Activated CD4-positive, alpha-beta T cell treated with anti-CD3 and anti-CD28 coated beads, Interleukin-2, amount 50 U/mL, for 16 hours (primary cell): ENCODE measurements around the gene SPECC1.
A peak's percentile ranks its signal among the peaks of the same experiment; 100 is the strongest.
"Not testable (repeated sequence)": the region's sequence is repeated elsewhere in the genome, so short reads cannot be mapped to it uniquely, and the experiment has no call there.

ENCODE experiments used
- DNase-seq: peaks from one replicate; pipeline ENCODE4 v3.0.0-alpha.2; 2020

The SPECC1 gene

GRCh38 chr17:20216154-20216815, 207.1 kb downstream of the SPECC1 start:
- DNase-seq, result no peak

GRCh38 chr17:20216853-20217252, 207.7 kb downstream of the SPECC1 start:
- no peak for DNase-seq

- DNase-seq, result no peak
Observed at GRCh38 chr17:20217677-20218076, 208.5 kb downstream of the SPECC1 start.

GRCh38 chr17:20218272-20218671, 209.1 kb downstream of the SPECC1 start:
- no peak for DNase-seq

GRCh38 chr17:20223808-20224328, 214.7 kb downstream of the SPECC1 start:
- no peak for DNase-seq

GRCh38 chr17:20224379-20224778, 215.2 kb downstream of the SPECC1 start:
- DNase-seq, result no peak

GRCh38 chr17:20225162-20226115, 216.3 kb downstream of the SPECC1 start:
- DNase-seq, result no peak

- DNase-seq, result peak; percentile 84
Observed at GRCh38 chr17:20226814-20227482, 217.8 kb downstream of the SPECC1 start.

- DNase-seq, result not testable (repeated sequence)
Observed at GRCh38 chr17:20227720-20228370, 218.7 kb downstream of the SPECC1 start.

GRCh38 chr17:20228410-20228809, 219.3 kb downstream of the SPECC1 start:
- DNase-seq, result no peak

- DNase-seq, result peak; percentile 25
Observed at GRCh38 chr17:20228860-20229259, 219.7 kb downstream of the SPECC1 start.

- DNase-seq, result no peak
Observed at GRCh38 chr17:20230924-20231323, 221.8 kb downstream of the SPECC1 start.

- no peak for DNase-seq
Observed at GRCh38 chr17:20232611-20233010, 223.5 kb downstream of the SPECC1 start.

- peak; percentile 94 for DNase-seq
Observed at GRCh38 chr17:20234276-20234675, 225.1 kb downstream of the SPECC1 start.

- no peak for DNase-seq
Observed at GRCh38 chr17:20235747-20236146, 226.6 kb downstream of the SPECC1 start.

- no peak for DNase-seq
Observed at GRCh38 chr17:20236578-20237227, 227.5 kb downstream of the SPECC1 start.

- not testable (repeated sequence) for DNase-seq
Observed at GRCh38 chr17:20239776-20240175, 230.6 kb downstream of the SPECC1 start.

GRCh38 chr17:20241855-20242254, 232.7 kb downstream of the SPECC1 start:
- no peak for DNase-seq

GRCh38 chr17:20242271-20242670, 233.1 kb downstream of the SPECC1 start:
- no peak for DNase-seq

- DNase-seq, result no peak
Observed at GRCh38 chr17:20243524-20243923, 234.4 kb downstream of the SPECC1 start.

- DNase-seq, result no peak
Observed at GRCh38 chr17:20244671-20245070, 235.5 kb downstream of the SPECC1 start.

- DNase-seq, result no peak
Observed at GRCh38 chr17:20246692-20247091, 237.5 kb downstream of the SPECC1 start.
